ENCODE results near the gene BLM.

BLM gene

DNA sequence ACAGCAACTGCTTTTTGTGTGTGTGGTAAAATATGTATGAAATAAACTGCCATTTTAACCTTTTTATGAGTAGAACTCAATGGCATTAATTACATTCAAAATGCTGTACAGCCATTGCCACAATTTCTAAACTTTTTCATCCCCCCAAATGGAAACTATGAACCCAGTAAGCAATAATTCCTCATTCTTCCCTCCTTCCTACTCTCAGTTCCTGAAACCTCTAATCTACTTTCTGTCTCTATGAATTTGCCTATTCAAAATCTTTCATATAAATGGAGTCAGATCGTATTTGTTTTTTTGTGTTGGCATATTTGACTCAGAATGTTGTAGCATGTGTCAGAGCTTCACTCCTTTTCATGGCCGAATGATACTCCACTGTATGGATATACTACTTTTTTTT, 5.3 kb upstream of the BLM start:
- H3K9ac ChIP-seq (ENCODE audit: low read depth, low read length, poor library complexity, severe bottlenecking), result no peak overlapping the region

DNA sequence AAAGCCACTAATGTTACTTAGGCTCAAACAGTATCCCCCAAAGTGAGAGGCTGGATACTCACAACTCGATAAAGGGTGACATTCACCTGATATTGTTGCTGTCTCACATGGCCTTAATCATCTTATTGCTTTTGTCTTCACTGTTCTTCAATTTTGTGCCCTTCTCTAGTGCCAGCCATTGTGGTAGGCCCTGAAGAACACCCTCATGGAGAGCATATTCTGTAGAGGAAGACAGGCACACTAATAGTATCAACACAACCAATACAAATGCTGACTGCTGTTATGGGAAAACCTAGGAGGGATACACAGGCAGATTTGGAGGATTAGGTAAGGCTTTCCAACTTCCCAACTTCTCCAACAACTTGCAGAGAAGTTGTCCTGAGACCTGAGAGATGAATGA, 4.1 kb upstream of the BLM start:
- TF ChIP-seq EZH2phosphoT487 (IDR thresholded peaks at IDR 0.05; ENCODE audit: borderline replicate concordance), result no peak
- TF ChIP-seq, protein P1, sequence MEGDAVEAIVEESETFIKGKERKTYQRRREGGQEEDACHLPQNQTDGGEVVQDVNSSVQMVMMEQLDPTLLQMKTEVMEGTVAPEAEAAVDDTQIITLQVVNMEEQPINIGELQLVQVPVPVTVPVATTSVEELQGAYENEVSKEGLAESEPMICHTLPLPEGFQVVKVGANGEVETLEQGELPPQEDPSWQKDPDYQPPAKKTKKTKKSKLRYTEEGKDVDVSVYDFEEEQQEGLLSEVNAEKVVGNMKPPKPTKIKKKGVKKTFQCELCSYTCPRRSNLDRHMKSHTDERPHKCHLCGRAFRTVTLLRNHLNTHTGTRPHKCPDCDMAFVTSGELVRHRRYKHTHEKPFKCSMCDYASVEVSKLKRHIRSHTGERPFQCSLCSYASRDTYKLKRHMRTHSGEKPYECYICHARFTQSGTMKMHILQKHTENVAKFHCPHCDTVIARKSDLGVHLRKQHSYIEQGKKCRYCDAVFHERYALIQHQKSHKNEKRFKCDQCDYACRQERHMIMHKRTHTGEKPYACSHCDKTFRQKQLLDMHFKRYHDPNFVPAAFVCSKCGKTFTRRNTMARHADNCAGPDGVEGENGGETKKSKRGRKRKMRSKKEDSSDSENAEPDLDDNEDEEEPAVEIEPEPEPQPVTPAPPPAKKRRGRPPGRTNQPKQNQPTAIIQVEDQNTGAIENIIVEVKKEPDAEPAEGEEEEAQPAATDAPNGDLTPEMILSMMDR (conservative IDR thresholded peaks at IDR 0.05; ENCODE audit: low read length), result no peak
- Histone ChIP-seq H4K20me1 (ENCODE audit: insufficient read depth, low read length, poor library complexity, severe bottlenecking) (peaks cover 7% of the 10 kb centered on the region), H3K36me3 (ENCODE audit: insufficient read depth, low read length) (no peaks in the 10 kb centered on the region), H3K4me2 (ENCODE audit: low read depth, low read length, poor library complexity, severe bottlenecking) (no peak overlapping the region), H3K79me2 (ENCODE audit: insufficient read depth, low read length) (peaks cover 18% of the 10 kb centered on the region), H3K4me3 (ENCODE audit: low read length, poor library complexity, severe bottlenecking) (no peak overlapping the region), H3K9me2 (replicated peaks; ENCODE audit: low read depth, low read length) (no peaks in the 10 kb centered on the region), H2AFZ (ENCODE audit: low read length) (no peak overlapping the region), H3K27me3 (ENCODE audit: insufficient read depth, low read length, poor library complexity, severe bottlenecking) (no peaks in the 10 kb centered on the region), H3K9me3 (ENCODE audit: insufficient read depth, low read depth, low read length) (no peaks in the 10 kb centered on the region), H3F3A (ENCODE audit: low read depth) (0 out of 2 replicates have a peak, but pooled peaks cover 2% of the 10 kb centered on the region), H3K9ac (ENCODE audit: low read depth, low read length, poor library complexity, severe bottlenecking) (no peak overlapping the region), H3K4me1 (ENCODE audit: insufficient read depth, low read length, poor library complexity, severe bottlenecking) (peaks cover 12% of the 10 kb centered on the region)

More for the DNA sequence above, 5.3 kb upstream of the BLM start:
- no peaks in the 10 kb centered on the region for H3K9me3 ChIP-seq (ENCODE audit: insufficient read depth, low read depth, low read length)
- peaks cover 9% of the 10 kb centered on the region for H3K79me2 ChIP-seq (ENCODE audit: insufficient read depth, low read length)
- H3K4me1 ChIP-seq (ENCODE audit: insufficient read depth, low read length, poor library complexity, severe bottlenecking), result peaks cover 8% of the 10 kb centered on the region
- H3F3A ChIP-seq (ENCODE audit: low read depth), result 0 out of 2 replicates have a peak, but pooled peaks cover 2% of the 10 kb centered on the region
- H3K9me2 ChIP-seq (replicated peaks; ENCODE audit: low read depth, low read length), result no peaks in the 10 kb centered on the region
- no peak for TF ChIP-seq EZH2phosphoT487 (IDR thresholded peaks at IDR 0.05; ENCODE audit: borderline replicate concordance)
- TF ChIP-seq, protein P1 (conservative IDR thresholded peaks at IDR 0.05; ENCODE audit: low read length), result no peak
- H3K4me3 ChIP-seq (ENCODE audit: low read length, poor library complexity, severe bottlenecking), result no peak overlapping the region
- H3K36me3 ChIP-seq (ENCODE audit: insufficient read depth, low read length), result no peaks in the 10 kb centered on the region
- no peaks in the 10 kb centered on the region for H3K27me3 ChIP-seq (ENCODE audit: insufficient read depth, low read length, poor library complexity, severe bottlenecking)
- no peak overlapping the region for H2AFZ ChIP-seq (ENCODE audit: low read length)
- no peak overlapping the region for H3K4me2 ChIP-seq (ENCODE audit: low read depth, low read length, poor library complexity, severe bottlenecking)
- H4K20me1 ChIP-seq (ENCODE audit: insufficient read depth, low read length, poor library complexity, severe bottlenecking), result no peaks in the 10 kb centered on the region

DNA sequence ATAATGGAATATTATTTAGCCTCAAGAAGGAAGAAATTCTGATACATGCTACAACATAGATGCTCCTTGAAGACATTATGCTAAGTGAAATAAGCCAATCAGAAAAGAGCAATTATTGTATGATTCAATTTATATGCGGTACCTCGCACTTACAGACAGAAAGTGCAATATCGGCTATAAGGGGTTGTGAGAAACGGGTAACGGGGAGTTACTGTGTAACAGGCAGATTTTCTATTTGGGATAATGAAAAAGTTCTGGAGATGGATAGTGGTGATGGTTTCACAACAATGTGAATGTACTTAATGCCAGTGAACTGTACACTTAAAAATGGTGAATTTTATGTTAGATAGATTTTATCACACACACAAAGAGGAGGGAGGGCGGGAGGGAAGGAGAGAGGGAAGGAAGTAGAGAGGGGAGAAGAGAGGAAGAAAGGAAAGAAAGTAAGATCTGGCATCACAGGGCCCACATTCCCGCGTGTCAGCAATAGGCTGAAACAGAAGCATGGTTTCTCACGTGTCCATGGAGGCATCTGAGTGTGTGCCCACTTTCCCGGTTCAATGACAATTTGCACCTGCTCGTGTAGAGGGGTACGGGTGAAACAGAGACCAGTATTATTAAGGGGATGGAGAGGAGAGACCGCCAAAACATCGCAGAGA, 700 bp upstream of the BLM start:
- 0 out of 2 replicates have a peak, but pooled peaks cover 2% of the 10 kb centered on the region for H3F3A ChIP-seq (ENCODE audit: low read depth)
- peak overlapping the region; percentile 92 for H2AFZ ChIP-seq (ENCODE audit: low read length)
- peak overlapping the region; percentile 89 for H3K4me3 ChIP-seq (ENCODE audit: low read length, poor library complexity, severe bottlenecking)
- peaks cover 31% of the 10 kb centered on the region for H3K4me1 ChIP-seq (ENCODE audit: insufficient read depth, low read length, poor library complexity, severe bottlenecking)
- H4K20me1 ChIP-seq (ENCODE audit: insufficient read depth, low read length, poor library complexity, severe bottlenecking), result peaks cover 28% of the 10 kb centered on the region
- H3K36me3 ChIP-seq (ENCODE audit: insufficient read depth, low read length), result no peaks in the 10 kb centered on the region
- H3K79me2 ChIP-seq (ENCODE audit: insufficient read depth, low read length), result peaks cover 52% of the 10 kb centered on the region
- no peaks in the 10 kb centered on the region for H3K9me3 ChIP-seq (ENCODE audit: insufficient read depth, low read depth, low read length)
- H3K27me3 ChIP-seq (ENCODE audit: insufficient read depth, low read length, poor library complexity, severe bottlenecking), result no peaks in the 10 kb centered on the region
- TF ChIP-seq, protein P1 (conservative IDR thresholded peaks at IDR 0.05; ENCODE audit: low read length), result no peak
- TF ChIP-seq EZH2phosphoT487 (IDR thresholded peaks at IDR 0.05; ENCODE audit: borderline replicate concordance), result no peak
- H3K9ac ChIP-seq (ENCODE audit: low read depth, low read length, poor library complexity, severe bottlenecking), result peak overlapping the region; percentile 99
- H3K9me2 ChIP-seq (replicated peaks; ENCODE audit: low read depth, low read length), result no peaks in the 10 kb centered on the region
- peak overlapping the region; percentile 100 for H3K4me2 ChIP-seq (ENCODE audit: low read depth, low read length, poor library complexity, severe bottlenecking)
